DOHH2 (cell line): ENCODE data around the gene UBE2F.
"Not testable (repeated sequence)": the region's sequence is repeated elsewhere in the genome, so short reads cannot be mapped to it uniquely, and the experiment has no call there.

Source experiments
- H3F3A ChIP-seq: fragments of 200-600 bp; sonication (generic), shearing (Covaris generic); 2 replicates; pipeline ENCODE4 v1.6.0; 2016; ENCODE audit warnings: antibody characterized with exemption, mild to moderate bottlenecking; ENCODE audit not compliant: control insufficient read depth, insufficient read depth
- H3K27ac ChIP-seq: fragments of 200-600 bp; sonication (generic); 2 replicates; pipeline ENCODE4 v1.5.1; 2014; ENCODE audit warnings: low read depth, mild to moderate bottlenecking, low read length, moderate library complexity
- H3K27me3 ChIP-seq: fragments of 200-600 bp; sonication (generic); 2 replicates; pipeline ENCODE4 v1.6.1; 2014; ENCODE audit warnings: mild to moderate bottlenecking, low read length, mixed read lengths; ENCODE audit not compliant: control insufficient read depth
- H3K36me3 ChIP-seq: fragments of 200-600 bp; sonication (generic); 2 replicates; pipeline ENCODE4 v1.6.1; 2014; ENCODE audit warnings: mild to moderate bottlenecking, low read length, moderate library complexity, mixed read lengths; ENCODE audit not compliant: control insufficient read depth
- H3K4me1 ChIP-seq: fragments of 200-600 bp; sonication (generic); 2 replicates; pipeline ENCODE4 v1.6.1; 2014; ENCODE audit warnings: mild to moderate bottlenecking, low read length, mixed read lengths; ENCODE audit not compliant: control insufficient read depth
- H3K4me2 ChIP-seq: fragments of 200-600 bp; sonication (generic); 2 replicates; pipeline ENCODE4 v1.6.0; 2014; ENCODE audit warnings: mild to moderate bottlenecking, low read length, moderate library complexity
- H3K4me3 ChIP-seq: fragments of 200-600 bp; sonication (generic); 2 replicates; pipeline ENCODE4 v1.5.1; 2014; ENCODE audit warnings: mild to moderate bottlenecking, low read length, mixed read lengths
- H3K79me2 ChIP-seq: fragments of 200-600 bp; sonication (generic); 2 replicates; pipeline ENCODE4 v1.6.1; 2014; ENCODE audit warnings: mild to moderate bottlenecking, low read length, mixed read lengths; ENCODE audit not compliant: control insufficient read depth
- H3K9me2 ChIP-seq: fragments of 200-600 bp; sonication (generic); replicated peaks from 2 replicates; pipeline ENCODE4 v1.6.1; 2014; ENCODE audit warnings: mild to moderate bottlenecking, low read length, mixed read lengths; ENCODE audit not compliant: control insufficient read depth
- H3K9me3 ChIP-seq: fragments of 200-600 bp; sonication (generic); 2 replicates; pipeline ENCODE4 v1.6.1; 2014; ENCODE audit warnings: antibody characterized with exemption, low read length, mixed read lengths; ENCODE audit not compliant: control insufficient read depth, insufficient read depth
- H4K20me1 ChIP-seq: fragments of 200-600 bp; sonication (generic); 2 replicates; pipeline ENCODE4 v1.6.0; 2014; ENCODE audit warnings: low read depth, mild to moderate bottlenecking, antibody characterized with exemption, low read length, moderate library complexity; ENCODE audit not compliant: control insufficient read depth, insufficient read depth
- EZH2phosphoT487 ChIP-seq: fragments of 200-600 bp; sonication (generic); IDR thresholded peaks from 2 replicates; pipeline ENCODE4 v1.6.1; 2017; ENCODE audit warnings: borderline replicate concordance, mild to moderate bottlenecking, antibody characterized with exemption, low read length, moderate library complexity, mixed read lengths
- TF ChIP-seq, protein P1 (sequence below): fragments of 200-600 bp; sonication (generic); IDR thresholded peaks from one replicate; pipeline ENCODE4 v1.5.1; 2014; ENCODE audit warnings: antibody characterized with exemption, mild to moderate bottlenecking, low read depth, low read length; ENCODE audit not compliant: poor library complexity, severe bottlenecking

UBE2F gene

DNA sequence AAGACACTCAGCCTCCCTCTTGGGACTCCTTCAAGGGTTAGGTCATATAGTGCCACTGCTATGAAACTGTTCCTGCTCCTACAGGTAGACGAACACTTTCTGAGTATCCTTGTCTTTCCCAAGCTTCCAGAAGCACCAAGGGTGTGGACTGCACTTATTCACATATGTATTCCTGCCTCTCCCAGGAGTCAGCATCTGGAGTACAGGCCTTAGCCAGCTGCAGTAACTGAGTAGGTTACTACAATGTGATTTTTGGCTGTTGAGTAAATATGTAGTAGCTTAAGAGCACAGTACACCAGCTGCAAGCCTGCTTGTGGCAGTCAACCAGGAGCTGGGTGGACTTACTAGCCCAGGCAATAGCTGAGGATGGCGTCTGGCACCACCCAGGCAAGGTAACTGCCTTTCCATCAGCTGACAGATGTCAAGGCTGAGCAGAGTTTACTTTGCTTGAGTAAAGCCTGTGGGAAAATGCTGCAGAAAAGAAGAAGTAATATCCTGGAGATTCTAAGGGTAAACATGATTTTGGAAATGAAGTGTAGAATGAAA lies 80.0 kb downstream of the UBE2F start:
- Histone ChIP-seq H3F3A (no peaks in the 10 kb centered on the region), H3K27ac (no peak overlapping the region), H3K9me3 (no peaks in the 10 kb centered on the region), H3K36me3 (no peaks in the 10 kb centered on the region), H3K79me2 (no peaks in the 10 kb centered on the region), H3K4me3 (no peak overlapping the region), H3K4me2 (no peak overlapping the region), H3K9me2 (no peaks in the 10 kb centered on the region), H3K27me3 (no peaks in the 10 kb centered on the region), H4K20me1 (no peaks in the 10 kb centered on the region), H3K4me1 (no peaks in the 10 kb centered on the region)
- TF ChIP-seq, protein P1, sequence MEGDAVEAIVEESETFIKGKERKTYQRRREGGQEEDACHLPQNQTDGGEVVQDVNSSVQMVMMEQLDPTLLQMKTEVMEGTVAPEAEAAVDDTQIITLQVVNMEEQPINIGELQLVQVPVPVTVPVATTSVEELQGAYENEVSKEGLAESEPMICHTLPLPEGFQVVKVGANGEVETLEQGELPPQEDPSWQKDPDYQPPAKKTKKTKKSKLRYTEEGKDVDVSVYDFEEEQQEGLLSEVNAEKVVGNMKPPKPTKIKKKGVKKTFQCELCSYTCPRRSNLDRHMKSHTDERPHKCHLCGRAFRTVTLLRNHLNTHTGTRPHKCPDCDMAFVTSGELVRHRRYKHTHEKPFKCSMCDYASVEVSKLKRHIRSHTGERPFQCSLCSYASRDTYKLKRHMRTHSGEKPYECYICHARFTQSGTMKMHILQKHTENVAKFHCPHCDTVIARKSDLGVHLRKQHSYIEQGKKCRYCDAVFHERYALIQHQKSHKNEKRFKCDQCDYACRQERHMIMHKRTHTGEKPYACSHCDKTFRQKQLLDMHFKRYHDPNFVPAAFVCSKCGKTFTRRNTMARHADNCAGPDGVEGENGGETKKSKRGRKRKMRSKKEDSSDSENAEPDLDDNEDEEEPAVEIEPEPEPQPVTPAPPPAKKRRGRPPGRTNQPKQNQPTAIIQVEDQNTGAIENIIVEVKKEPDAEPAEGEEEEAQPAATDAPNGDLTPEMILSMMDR, result no peak
- TF ChIP-seq EZH2phosphoT487, result no peak

DNA sequence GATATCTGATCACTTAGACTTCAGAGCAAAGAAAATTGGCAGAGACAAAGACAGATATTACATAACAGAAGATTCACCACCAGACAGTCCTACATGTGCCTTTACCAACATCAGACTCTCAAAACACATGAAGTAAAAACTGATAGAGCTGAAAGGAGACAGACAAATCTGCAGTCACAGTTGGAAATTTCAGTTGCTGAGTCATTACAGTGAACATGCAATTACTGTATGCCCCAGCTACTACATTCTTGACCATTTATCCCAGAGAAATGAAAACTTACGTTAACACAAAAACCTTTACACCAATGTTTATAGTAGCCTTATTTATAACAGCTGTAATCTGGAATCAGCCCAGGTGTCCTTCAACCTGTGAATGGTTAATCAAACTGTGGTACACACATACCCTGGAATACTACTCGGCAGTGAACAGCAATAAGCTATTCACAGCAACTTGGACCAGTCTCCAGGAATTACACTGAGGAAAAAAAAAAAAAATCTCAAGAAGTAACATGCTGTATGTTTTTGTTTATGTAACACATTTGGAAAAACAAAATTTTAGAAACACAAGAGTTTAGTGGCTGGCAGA lies 86.5 kb downstream of the UBE2F start:
- Histone ChIP-seq H3K4me3 (no peak overlapping the region), H3K27ac (no peak overlapping the region), H3K36me3 (no peaks in the 10 kb centered on the region), H3K4me2 (no peak overlapping the region), H3K79me2 (no peaks in the 10 kb centered on the region), H3K27me3 (no peaks in the 10 kb centered on the region), H4K20me1 (no peaks in the 10 kb centered on the region), H3K9me2 (no peaks in the 10 kb centered on the region), H3K4me1 (peaks cover 5% of the 10 kb centered on the region), H3F3A (no peaks in the 10 kb centered on the region), H3K9me3 (no peaks in the 10 kb centered on the region)
- TF ChIP-seq, protein P1, result no peak
- TF ChIP-seq EZH2phosphoT487, result no peak

DNA sequence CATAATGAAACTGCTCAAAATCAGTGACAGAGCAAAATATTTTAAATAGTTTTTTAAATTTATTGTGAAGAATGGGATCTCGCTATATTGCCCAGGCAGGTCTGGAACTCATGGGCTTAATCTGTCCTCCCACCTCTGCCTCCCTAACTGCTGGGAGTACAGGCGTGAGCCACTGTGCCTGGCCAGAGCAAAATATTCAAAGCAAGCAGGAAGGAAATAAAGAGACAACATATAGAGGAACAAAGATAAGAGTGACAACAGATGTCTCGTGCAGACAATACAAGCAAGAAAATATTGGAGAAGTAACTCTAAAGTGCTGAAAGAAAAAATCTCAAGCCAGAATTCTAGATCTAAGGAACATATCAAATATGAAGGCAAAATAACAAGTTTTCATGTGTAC lies 89.0 kb downstream of the UBE2F start:
- TF ChIP-seq, protein P1, result no peak
- no peak for TF ChIP-seq EZH2phosphoT487
- H3K4me3 ChIP-seq, result no peak overlapping the region
- no peak overlapping the region for H3K4me2 ChIP-seq
- H4K20me1 ChIP-seq, result no peaks in the 10 kb centered on the region
- H3K36me3 ChIP-seq, result no peaks in the 10 kb centered on the region; the same call in 1 of the 2 replicates
- no peaks in the 10 kb centered on the region for H3K9me3 ChIP-seq
- H3K27ac ChIP-seq, result no peak overlapping the region
- peaks cover 2% of the 10 kb centered on the region; the same call in 1 of the 2 replicates for H3F3A ChIP-seq
- H3K79me2 ChIP-seq, result peaks cover 11% of the 10 kb centered on the region
- H3K27me3 ChIP-seq, result no peaks in the 10 kb centered on the region
- no peaks in the 10 kb centered on the region for H3K9me2 ChIP-seq
- H3K4me1 ChIP-seq, result peaks cover 17% of the 10 kb centered on the region

DNA sequence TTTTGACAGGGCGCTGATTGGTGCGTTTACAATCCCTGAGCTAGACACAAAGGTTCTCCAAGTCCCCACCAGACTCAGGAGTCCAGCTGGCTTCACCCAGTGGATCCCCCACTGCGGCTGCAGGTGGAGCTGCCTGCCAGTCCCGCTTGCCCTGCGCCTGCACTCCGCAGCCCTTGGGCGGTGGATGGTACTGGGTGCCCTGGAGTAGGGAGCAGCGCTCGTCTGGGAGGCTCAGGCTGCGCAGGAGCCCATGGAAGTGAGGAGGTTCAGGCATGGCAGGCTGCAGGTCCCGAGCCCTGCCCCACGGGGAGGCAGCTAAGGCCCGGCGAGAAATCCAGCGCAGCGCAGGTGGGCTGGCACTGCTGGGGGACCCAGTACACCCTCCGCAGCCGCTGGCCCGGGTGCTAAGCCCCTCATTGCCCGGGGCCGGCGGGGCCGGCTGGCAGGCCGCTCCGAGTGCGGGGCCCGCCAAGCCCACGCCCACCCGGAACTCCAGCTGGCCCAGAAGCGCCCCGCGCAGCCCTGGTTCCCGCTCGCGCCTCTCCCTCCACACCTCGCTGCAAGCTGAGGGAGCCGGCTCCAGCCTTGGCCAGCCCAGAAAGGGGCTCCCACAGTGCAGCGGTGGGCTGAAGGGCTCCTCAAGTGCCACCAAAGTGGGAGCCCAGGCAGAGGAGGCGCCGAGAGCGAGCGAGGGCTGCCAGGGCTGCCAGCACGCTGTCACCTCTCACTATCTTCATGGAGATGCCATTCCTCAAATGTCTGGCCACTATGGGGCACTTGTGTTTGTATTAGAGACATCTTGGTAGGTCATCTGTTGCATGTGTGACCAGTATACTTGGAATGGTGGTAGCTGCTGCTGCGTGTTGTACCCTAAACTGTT lies 91.1 kb downstream of the UBE2F start:
- H3K79me2 ChIP-seq, result peaks cover 31% of the 10 kb centered on the region
- H3K27ac ChIP-seq, H3K36me3 ChIP-seq, H4K20me1 ChIP-seq, H3K27me3 ChIP-seq, H3K9me2 ChIP-seq, H3K4me2 ChIP-seq, H3K9me3 ChIP-seq, H3F3A ChIP-seq, H3K4me3 ChIP-seq: not testable (repeated sequence)
- peaks cover 24% of the 10 kb centered on the region for H3K4me1 ChIP-seq
